Ecto neural progenitor cell (in vitro differentiated cells): ENCODE results near the gene OR9Q1.

Experiments used
- DNase-seq: peaks from one replicate; pipeline ENCODE4 v3.0.0-alpha.2; 2018; ENCODE audit warnings: low spot score

The OR9Q1 gene

DNA sequence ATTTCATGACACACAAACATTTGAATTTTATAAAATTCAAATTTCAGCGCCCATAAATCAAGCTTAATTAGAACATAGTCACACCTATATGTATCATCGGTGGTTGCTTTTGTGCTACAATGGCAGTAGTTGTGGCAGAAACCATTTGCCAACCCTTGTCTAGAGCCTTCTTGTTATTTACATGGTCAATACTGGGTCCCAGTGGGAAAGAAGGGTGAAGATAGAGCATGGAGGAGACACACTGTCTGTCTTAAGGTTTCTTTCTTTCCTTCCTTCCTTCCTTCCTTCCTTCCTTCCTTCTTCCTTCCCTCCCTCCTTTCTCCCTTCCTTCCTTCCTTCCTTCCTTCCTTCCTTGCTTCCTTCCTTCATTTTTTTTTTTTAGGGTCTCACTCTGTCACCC is 10.8 kb downstream of the OR9Q1 start:
- no peak for DNase-seq

DNA sequence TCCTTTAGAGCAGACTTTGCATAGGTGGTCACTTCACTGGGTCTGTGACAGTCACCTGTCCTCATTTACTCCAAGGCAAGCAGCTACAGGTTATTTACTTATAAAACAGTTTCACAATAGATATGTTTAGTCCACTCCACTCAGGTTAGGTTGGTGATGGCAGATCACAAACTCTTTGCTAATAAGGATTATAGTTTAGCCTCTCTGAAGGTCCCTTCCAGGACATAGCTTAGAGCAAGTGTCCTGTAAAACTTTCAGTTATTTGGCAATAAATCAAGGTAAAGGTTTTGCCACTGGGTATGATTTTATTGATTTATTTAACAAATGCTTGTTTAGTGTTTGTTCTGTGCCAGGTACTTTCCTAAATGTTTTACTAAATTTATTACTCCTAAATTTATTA is 15.9 kb downstream of the OR9Q1 start:
- DNase-seq = no peak

DNA sequence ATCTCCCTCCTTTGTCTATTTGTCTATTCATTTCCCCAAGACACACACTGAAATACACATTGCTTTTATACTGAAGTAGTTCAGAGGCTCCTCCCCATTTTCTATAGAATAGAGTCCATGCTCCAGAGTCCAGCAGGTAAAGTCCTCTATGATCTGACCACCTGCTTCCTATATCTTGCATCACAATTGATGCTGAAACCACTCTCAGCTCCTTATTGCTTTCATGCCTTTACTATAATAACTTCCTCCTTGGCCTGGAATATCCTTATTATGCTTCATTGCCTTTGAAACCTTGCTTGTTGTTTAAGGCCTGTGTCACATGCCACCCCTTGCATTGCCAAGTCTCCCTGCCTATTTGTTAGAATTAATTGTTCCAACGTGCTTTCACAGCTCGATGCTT is 19.7 kb downstream of the OR9Q1 start:
- DNase-seq = no peak

DNA sequence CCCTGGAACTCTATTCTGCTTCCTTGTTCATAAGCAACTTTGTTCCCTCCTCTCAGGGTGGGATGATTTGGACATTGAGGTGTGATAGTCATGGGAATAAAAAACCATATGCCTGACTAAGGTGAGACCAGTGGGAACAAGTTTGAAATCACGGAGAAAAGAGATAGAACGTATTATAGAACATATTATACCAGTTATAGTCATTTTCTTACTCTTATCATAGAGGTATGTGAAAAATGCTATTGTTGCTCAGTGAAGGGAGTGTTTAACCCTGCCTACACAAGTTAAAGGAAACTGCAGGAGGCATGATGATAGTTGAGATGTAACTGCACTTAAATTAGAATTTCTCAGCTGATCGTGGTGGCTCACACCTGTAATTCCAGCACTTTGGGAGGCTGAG is 22.6 kb downstream of the OR9Q1 start:
- DNase-seq = no peak

DNA sequence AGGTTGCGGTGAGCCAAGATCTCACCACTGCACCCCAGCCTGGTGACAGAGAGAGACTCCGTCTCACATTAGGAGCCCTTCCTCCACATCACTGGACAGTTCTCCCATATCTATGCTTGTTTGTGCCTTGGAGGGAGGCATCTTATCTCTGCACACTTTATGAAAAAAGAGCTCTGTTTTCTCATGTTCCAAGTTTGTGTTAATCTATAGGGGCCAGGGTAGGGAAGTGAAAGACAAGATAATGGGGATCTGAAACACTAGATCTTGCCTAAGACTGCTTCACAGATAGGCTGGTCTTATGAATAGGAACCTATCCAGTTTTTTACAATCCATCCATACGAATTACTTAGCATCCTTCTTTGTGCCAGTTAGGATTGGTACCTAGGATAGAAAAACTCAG is 24.1 kb downstream of the OR9Q1 start:
- DNase-seq = no peak

DNA sequence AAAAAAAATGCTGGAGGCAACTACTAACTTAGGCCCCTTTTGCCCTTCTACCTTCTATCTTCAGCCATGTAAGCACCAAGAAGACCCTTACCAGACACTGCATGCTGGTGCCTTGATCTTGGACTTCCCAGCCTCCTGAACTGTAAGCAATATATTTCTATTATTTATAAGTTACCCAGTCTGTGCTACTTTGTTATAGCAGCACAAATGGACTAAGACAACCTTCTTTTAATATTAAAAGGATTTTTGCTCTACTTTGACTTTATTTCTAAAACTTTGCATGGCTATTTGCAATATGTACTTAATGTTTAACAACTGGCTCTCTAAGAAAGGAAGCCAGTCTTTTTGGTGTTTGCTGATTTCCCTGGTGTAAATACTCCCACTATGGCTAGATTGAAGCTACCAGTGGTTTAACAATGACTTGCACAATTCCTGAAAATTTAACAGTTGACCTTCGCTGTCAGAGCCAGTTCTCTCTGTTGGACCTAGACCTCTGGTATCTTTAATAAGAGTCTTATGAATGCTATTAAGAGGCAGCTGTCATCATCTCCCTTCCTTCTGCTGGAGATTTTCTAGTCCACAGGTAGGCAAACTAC is 32.2 kb downstream of the OR9Q1 start:
- DNase-seq = no peak

DNA sequence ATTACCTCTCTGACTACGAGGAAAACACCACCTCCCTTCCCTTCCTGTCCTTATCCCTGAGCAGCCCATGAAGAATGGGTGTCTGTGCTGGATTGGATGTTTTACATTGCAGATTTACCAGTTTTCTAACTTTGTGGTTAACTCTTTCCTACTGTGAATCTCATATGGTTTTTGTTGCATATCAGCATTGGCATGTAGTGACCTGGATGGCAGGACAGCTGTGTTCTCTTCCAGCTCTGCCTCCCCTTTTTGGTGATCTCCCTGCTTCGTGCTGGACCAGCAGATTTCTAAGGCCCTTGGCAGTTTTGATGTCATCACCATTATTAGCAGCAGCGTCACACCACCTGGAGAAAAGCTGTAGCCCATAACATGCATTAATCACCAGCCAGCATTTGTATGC is 33.8 kb downstream of the OR9Q1 start:
- DNase-seq = no peak

DNA sequence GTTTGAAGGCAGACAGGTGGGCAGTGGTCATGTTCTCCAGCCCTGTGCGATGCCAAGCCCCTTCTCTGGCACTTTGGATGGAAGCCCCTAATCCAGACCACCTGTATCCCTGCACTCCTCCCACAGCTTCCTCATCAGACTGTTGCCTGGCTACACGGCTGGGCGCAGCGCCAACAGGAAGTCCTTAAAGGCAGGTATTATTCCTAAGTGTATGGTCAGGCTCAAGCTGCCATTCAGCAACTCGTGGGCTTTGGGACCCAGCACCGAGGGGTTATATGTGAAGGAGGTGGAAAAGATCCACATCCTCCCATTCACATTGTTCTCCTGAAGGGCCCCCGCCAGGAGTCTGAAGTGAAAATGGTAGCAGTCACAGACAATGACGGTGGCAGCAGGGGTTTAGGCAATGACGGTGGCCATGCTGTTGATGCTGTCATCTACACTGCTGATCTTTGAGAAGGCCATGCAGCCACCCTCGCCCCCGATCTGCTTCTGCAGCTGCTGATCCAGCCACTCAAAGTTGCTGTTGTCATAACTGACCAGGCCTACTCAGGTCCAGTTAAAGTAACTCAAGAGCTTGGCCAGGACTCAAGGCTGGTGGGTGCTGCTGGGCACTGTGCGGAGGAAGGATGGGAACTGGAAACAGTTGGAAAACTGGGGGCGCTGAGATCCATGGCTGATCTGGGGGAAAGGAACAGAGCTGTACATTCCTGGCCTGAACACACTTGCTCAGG is 34.8 kb downstream of the OR9Q1 start:
- DNase-seq = no peak

DNA sequence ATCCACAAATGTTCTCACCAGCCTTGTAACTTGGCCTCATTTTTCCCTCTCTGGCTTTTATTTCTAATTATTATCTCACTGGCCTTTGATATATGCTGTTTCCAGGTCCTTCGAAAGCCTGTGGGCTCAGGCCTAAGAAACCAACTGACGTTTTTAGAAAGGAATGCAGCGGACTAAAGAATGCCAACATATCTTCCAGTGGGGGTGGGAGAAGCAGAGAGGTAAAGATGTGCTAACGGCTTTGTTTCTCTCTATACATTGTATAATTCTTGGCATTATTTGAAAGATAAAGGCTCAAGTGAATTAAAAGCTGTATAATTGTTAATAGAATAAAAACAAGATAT is 35.3 kb downstream of the OR9Q1 start:
- no peak for DNase-seq

DNA sequence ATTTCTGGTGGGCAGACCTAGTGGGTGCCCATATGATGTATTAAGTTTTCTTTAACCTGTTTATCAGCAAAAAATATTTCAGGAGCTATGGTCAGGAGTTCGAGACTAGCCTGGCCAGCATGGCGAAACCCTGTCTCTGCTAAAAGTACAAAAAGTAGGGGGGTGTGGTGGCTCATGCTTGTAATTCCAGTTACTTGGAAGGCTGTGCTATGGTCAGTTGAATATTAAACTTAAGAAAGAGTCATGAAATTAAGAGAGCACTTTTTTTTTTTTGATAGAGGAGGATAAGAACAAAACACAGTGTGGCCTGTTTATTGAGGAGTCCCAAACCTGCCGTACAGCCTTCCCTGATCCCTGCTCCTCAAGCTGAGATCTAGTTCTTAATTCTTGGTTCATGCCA is 36.9 kb downstream of the OR9Q1 start:
- DNase-seq = no peak

DNA sequence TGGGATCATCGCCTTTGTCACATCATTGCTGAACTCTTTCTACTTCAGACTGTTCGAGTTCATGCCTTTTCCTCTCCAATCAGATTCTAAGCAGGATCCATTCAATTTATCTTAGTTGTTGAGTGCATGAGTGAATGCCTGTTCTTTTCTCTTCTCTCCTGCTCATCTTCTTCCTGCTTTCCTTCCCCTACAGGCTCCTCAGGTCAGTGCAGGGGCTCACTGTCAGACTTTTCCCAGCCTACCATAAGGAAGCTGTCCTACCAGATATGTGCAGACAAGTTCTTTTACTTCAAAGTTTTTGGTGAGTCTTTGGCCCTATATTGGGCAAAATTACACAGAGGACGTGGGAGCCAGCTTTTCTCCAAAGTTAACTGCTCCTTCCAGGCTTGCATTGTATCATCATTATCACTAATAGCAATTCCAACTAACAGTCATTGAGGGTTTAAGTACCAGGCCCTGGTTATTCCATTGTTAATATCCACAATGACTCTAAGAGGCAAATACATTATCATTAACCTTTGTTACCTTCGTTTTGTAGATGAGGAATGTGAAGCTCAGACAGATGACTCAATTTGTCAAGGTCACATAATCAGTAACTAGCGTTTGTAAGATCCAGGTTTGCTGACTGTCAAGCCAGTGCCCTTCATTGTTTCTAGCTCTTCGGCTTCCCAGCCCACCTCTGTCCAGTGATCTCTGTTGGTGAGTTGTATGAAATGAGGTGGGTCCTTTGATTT is 37.4 kb downstream of the OR9Q1 start:
- DNase-seq = no peak

DNA sequence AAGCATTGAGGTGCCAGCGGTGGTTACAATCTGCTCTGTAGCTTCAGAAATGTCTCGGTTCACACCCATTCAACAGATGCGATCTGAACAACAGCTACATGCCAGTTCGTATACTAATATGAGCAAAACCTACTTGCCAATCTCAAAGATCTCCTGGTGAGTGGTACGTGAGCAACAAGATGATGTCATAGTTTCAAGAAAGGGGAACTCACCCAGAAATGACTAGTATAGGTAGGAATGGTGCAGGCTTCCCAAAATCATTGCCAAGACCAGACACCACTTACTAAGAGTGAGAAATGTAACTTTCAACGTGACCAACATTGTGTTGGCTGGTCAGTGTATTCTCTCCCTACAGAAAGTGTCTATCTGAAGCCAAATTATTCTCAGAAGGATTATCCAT is 38.1 kb downstream of the OR9Q1 start:
- no peak for DNase-seq

DNA sequence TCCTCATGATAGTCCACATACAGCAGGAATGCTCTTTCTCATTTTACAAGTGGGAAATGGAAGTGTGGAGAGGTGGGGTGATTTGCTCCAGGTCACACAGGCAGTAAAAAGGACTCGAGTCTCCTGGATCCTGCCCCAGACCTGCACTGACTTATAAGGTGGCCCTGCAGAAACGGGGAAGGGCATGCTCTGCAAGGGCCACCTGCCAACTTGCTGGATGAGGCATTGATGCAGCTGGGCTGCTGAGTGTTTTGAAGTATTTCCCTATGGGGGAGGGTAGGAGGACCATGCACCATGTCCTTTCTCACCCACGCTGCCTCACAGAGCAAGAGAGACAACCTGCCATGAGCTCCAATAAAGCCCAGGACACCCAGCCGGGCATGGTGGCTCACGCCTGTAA is 44.0 kb downstream of the OR9Q1 start:
- DNase-seq = no peak

DNA sequence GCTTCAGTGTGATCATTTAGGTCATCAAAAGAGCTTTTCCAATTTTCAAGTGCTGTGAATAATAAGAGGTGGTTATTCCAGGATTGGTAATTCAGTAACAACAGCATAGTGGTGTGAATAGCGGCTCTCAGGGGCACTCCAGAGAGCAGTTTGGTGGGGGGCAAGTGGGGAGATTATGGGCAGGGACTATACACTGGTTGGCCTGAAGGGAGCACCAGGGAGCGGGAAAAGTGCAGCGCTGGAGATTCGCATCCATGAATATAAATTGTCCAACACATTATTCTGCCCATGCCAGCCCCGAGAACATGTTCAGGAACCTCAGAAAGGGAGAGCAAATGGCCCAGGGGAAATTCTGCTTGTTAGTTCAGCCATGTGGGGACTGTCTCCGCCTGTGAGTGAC is 45.0 kb downstream of the OR9Q1 start:
- DNase-seq = no peak

DNA sequence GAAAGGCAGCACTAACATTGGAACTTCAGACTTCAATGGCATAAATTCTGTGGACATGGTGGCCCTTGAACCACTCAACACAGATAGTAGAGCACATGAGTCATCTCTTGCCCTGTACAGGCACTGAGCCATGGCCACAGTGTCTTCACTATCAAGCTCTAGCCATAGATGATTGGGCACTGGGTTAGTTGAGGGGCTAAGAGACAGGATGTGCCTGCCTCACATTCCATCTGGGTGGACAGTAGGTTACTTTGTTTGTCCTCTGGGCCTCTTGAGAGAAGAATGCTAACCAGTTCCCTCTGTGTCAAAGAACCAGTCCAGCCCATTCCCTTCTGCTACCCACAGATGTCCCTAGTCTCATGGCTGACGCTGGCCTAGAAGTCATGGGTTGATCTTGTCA is 46.9 kb downstream of the OR9Q1 start:
- DNase-seq = no peak

DNA sequence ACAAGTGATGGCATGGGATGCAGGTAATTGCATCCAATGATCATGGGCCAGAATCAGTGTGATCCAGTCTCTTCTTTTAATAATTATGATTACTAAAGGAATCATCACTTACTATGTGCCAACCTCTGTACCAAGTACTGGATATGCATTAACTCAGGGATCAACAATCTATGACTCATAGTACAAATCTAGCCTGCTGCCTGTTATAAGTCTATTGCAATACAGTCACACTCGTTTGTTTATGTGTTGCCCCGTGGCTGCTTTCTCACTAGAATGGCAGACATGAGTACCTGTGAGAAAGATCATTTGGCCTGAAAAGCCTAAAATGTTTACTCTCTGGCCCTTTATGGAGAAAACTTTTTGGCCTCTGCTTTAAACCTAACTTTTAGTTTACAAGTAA is 52.1 kb downstream of the OR9Q1 start:
- DNase-seq = no peak

DNA sequence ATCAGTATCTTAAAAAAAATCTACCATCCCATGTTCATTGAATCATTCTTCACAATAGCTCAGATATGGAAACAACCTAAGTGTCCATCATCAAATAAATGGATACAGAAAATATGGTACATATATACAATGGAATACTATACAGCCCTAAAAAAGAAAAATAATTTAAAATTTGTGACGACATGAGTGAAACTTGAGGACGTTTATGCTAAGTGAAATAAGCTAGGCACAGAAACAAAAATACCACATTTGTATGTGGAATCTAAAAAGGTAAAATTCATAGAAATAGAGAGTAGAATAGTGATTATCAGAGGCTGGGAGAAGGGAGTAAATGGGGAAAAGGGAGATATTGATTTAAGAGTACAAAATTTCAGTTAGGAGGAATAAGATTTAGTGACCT is 62.8 kb downstream of the OR9Q1 start:
- DNase-seq = no peak

DNA sequence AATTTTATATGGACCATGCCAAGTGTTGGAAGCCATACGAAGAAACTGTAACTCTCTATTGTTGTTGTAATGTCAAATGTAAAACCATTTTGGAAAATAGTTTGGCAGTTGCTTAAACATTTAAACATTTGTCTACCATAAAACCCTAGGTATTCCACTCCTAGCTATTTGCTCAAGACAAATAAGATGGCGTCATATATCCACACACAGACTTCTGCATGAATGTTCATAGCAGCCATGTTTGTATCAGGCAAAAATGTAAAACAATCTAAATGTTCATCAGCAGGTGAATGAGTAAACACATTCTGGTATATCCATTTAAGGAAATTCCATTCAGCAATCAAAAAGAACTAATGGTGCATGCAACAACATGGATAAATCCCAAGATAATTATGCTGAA is 73.8 kb downstream of the OR9Q1 start:
- no peak for DNase-seq

DNA sequence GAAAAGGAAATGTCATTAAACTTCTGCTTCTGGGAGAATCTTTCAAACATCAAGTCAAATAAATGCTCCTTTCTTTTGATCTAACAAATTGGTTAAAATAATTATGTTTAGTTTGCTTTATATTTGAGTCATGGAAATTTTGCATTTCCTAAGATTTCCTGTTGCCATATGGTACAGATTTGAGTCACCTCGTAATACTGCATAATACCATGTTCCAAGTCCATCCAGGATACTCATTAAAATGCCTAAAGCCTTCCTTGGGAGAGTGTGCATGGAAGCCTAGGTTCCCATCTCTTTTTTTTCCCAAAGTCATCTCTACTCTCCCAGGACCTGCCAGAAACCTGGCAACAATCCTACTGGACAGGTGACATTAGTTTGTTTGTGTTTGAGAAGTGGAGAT is 97.4 kb downstream of the OR9Q1 start:
- no peak for DNase-seq

DNA sequence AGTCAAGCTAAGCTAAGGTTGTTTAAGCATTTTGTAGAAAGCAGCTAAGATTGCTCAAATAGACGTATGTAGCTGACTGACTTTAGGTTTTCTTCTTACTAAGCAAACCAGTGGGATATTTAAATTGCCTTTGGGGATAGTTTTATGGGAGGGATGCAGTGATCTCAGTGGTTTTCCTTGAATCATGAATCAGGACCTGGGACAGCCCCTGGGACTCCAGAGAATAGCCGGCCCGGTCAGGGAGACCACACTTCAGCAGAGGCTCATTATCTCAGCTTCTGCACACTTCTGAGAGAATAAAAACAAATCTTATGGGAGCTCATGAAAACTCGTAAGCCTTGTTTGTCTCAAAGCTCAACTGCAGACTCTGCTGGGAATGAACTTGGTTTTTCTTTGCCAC is 101.8 kb downstream of the OR9Q1 start, which contains the start of gene OR9I1:
OR9I1 (minus strand) TSS at position 62 of the 400 bp plus-strand sequence. CDS start 6,086 bp downstream, outside the sequence.
- DNase-seq = no peak

DNA sequence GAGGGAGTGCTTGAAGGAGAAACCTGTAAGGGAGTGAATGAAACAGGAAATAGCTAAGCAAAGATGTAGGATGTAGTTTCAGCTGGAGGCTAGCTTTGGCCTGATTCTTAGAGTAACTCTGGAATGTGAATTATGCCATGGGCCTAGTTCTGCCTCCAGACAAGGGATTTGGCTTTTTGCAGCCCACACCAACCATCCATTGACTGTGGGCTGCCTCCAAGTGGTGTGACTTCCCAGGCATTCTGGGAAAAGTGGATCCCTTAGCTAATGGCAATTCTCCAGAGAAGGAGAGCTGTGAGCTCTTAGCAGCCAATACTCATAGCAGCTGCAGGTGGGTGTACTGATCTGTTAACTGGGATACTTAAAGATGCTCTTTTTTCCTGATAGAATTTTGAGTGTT is 103.7 kb downstream of the OR9Q1 start:
- no peak for DNase-seq

DNA sequence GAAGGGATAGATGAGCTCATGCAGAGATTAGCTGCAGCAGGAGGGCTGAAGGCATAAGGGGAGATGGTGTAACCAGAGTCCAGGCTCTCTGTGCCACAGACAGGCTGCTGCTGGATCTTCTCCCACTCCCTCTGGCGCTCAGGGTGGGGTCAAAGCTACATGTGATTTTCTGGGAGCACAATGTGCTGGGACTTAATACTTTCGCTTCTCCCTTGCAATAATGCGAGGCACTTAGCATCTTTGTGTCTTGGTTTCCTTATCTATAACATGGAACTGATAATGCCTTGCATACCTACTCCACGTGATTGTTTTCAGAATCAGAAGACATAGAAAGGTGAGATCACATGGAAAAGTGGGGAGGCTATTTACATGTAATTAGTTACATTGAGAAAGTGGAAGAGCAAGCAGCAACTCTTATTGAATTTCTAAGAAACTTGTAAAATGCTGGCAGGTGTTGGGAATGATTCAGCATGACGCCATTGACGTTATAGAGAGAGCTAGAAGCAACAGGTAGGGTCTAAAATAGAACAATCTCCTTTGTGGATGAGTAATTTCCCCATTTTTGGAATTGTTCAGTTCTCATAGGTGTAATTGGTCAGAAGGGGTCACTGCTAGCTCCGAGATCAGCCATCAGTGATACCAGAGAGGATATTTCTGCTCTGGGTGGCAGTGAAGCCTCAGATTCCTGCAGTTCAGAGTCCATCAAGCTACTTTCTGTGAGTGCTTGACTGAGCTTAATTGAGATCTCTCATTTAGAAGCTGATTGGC is 109.8 kb downstream of the OR9Q1 start:
- DNase-seq = no peak

DNA sequence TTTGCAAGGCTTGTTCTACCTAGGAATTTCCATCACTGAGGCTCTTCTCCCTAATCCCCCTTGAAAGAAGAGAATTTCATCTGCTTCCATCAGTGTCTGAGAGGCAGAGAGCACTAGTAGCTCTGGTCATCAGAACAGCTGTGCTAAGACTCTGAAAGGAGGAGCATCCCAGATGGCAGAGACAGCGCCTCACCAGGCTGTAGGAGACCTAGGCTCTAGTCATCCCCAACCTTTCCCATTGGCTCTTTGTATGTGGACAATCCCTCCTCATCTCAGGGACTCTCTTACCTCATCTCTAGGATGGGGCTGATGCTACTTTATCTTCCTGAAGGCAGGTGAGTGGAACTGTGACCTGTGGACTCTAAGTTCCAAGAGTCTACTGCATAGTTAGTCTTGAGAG is 110.5 kb downstream of the OR9Q1 start:
- DNase-seq = no peak
